GM19023 (cell line): ENCODE measurements around the gene HECTD4.

ENCODE experiments used
- ATAC-seq: cut with Tn5 transposase; IDR thresholded peaks from one replicate; pipeline ENCODE4 v1.9.1; 2021; ENCODE audit warnings: mild to moderate bottlenecking, moderate library complexity; ENCODE audit not compliant: unreplicated experiment

The HECTD4 gene

GRCh38 chr12:112322882-112323547, 59.2 kb downstream of the HECTD4 start:
- no peak for ATAC-seq

- no peak for ATAC-seq
These were observed 59.8 kb downstream of the HECTD4 start for GRCh38 chr12:112322441-112322840.

- ATAC-seq: no peak
These were observed 61.0 kb downstream of the HECTD4 start for GRCh38 chr12:112321245-112321644.

- no peak for ATAC-seq
These were observed 62.8 kb downstream of the HECTD4 start for GRCh38 chr12:112319395-112319794.

- no peak for ATAC-seq
These were observed 64.8 kb downstream of the HECTD4 start for GRCh38 chr12:112317481-112317880.

- ATAC-seq: no peak
These were observed 67.2 kb downstream of the HECTD4 start for GRCh38 chr12:112314981-112315380.

- no peak for ATAC-seq
These were observed 72.4 kb downstream of the HECTD4 start for GRCh38 chr12:112309797-112310196.

GRCh38 chr12:112308652-112309051, 73.6 kb downstream of the HECTD4 start:
- no peak for ATAC-seq

GRCh38 chr12:112308161-112308560, 74.1 kb downstream of the HECTD4 start:
- no peak for ATAC-seq

GRCh38 chr12:112307317-112308011, 74.8 kb downstream of the HECTD4 start:
- no peak for ATAC-seq

- ATAC-seq: no peak
These were observed 76.3 kb downstream of the HECTD4 start for GRCh38 chr12:112305951-112306350.

GRCh38 chr12:112304436-112304835, 77.8 kb downstream of the HECTD4 start:
- ATAC-seq: no peak

- ATAC-seq: no peak
These were observed 78.4 kb downstream of the HECTD4 start for GRCh38 chr12:112303799-112304198.

GRCh38 chr12:112303004-112303403, 79.2 kb downstream of the HECTD4 start:
- ATAC-seq: peak; percentile 98

GRCh38 chr12:112299704-112300103, 82.5 kb downstream of the HECTD4 start:
- no peak for ATAC-seq

GRCh38 chr12:112297188-112297587, 85.0 kb downstream of the HECTD4 start:
- no peak for ATAC-seq

- ATAC-seq: no peak
These were observed 86.0 kb downstream of the HECTD4 start for GRCh38 chr12:112296183-112296582.

- no peak for ATAC-seq
These were observed 87.4 kb downstream of the HECTD4 start for GRCh38 chr12:112294793-112295192.

GRCh38 chr12:112288638-112289037, 93.6 kb downstream of the HECTD4 start:
- ATAC-seq: no peak

- ATAC-seq: no peak
These were observed 96.4 kb downstream of the HECTD4 start for GRCh38 chr12:112285600-112286401.

GRCh38 chr12:112283546-112283945, 98.7 kb downstream of the HECTD4 start:
- ATAC-seq: no peak

GRCh38 chr12:112282920-112283319, 99.3 kb downstream of the HECTD4 start:
- no peak for ATAC-seq
